CD14-positive monocyte (primary cell): ENCODE data around the gene MAB21L4. TPM values are rescaled to one million over a fixed set of nuclear protein-coding genes. Genes with fewer than 3 reads are reported as not detected.
A peak's percentile ranks its signal among the peaks of the same experiment; 100 is the strongest.

ENCODE experiments used
- DNase-seq, 3 donors: peaks; one replicate each; pipeline ENCODE4 v3.0.0-alpha.2; 2011 to 2022
- H2AFZ ChIP-seq: 2 replicates; pipeline ENCODE4 v1.6.0; 2012; ENCODE audit warnings: mild to moderate bottlenecking, low read depth, low read length, inconsistent platforms; ENCODE audit not compliant: insufficient read depth, poor library complexity, severe bottlenecking
- H3K27ac ChIP-seq, 2 donors: 1 replicate in 1 of 2; 2 replicates in 1 of 2; pipeline ENCODE4 v1.5.1; 2012 to 2013; ENCODE audit warnings: low read length in 2 of 2, control low read depth in 1 of 2, inconsistent platforms in 1 of 2, low read depth in 1 of 2, mild to moderate bottlenecking in 1 of 2
- H3K27me3 ChIP-seq, 2 donors: one replicate each; pipeline versions ENCODE4 v1.6.0 to v1.6.1; 2011 to 2013; ENCODE audit warnings: low read length in 2 of 2; ENCODE audit not compliant: control insufficient read depth in 2 of 2, insufficient read depth in 2 of 2
- H3K36me3 ChIP-seq, 2 donors: replicated peaks in 1 of 2; 1 replicate in 1 of 2; 2 replicates in 1 of 2; pipeline versions ENCODE4 v1.5.1 to v1.6.1; 2012 to 2013; ENCODE audit warnings: low read length in 2 of 2, control low read depth in 1 of 2, inconsistent platforms in 1 of 2, mild to moderate bottlenecking in 1 of 2; ENCODE audit not compliant: insufficient read depth in 2 of 2, control insufficient read depth in 1 of 2
- H3K4me1 ChIP-seq, 2 donors: 1 replicate in 1 of 2; 2 replicates in 1 of 2; pipeline versions ENCODE4 v1.5.1 to v1.6.1; 2012 to 2013; ENCODE audit warnings: low read length in 2 of 2, control low read depth in 1 of 2, inconsistent platforms in 1 of 2, mild to moderate bottlenecking in 1 of 2, moderate library complexity in 1 of 2; ENCODE audit not compliant: insufficient read depth in 2 of 2, control insufficient read depth in 1 of 2
- H3K4me2 ChIP-seq: replicated peaks from 2 replicates; pipeline ENCODE3; 2012; ENCODE audit warnings: low read length, moderate library complexity, mild to moderate bottlenecking; ENCODE audit not compliant: poor library complexity, severe bottlenecking; ENCODE audit errors: extremely low read depth
- H3K4me3 ChIP-seq, 3 experiments: fragments of 200-600 bp in 1 of 3; sonication (generic) in 1 of 3; replicated peaks in 1 of 3; 1 replicate in 2 of 3; 2 replicates in 1 of 3; pipeline ENCODE4 v1.5.1; 2011 to 2013; ENCODE audit warnings: low read length in 3 of 3, mild to moderate bottlenecking in 3 of 3, control low read depth in 2 of 3, low read depth in 2 of 3, inconsistent platforms in 1 of 3, moderate library complexity in 1 of 3
- H3K79me2 ChIP-seq: 2 replicates; pipeline ENCODE4 v1.6.0; 2012; ENCODE audit warnings: mild to moderate bottlenecking, control low read depth, inconsistent platforms, low read length, moderate library complexity; ENCODE audit not compliant: insufficient read depth
- H3K9ac ChIP-seq: 2 replicates; pipeline ENCODE4 v1.6.0; 2017; ENCODE audit warnings: low read length, mild to moderate bottlenecking; ENCODE audit not compliant: insufficient read depth, poor library complexity, severe bottlenecking
- H3K9me3 ChIP-seq, 2 donors: replicated peaks in 1 of 2; 1 replicate in 1 of 2; 2 replicates in 1 of 2; pipeline versions ENCODE4 v1.5.1 to v1.6.1; 2012 to 2013; ENCODE audit warnings: low read length in 2 of 2, control low read depth in 1 of 2; ENCODE audit not compliant: control insufficient read depth in 1 of 2, insufficient read depth in 1 of 2
- H4K20me1 ChIP-seq: 2 replicates; pipeline ENCODE4 v1.6.0; 2012; ENCODE audit warnings: mild to moderate bottlenecking, low read length, control low read depth, moderate library complexity; ENCODE audit not compliant: insufficient read depth
- H3K27ac Mint-ChIP-seq, 7 donors: one replicate each; pipeline ENCODE4 v1.8.0; 2020; ENCODE audit warnings: mild to moderate bottlenecking in 7 of 7, mixed read lengths in 7 of 7, moderate library complexity in 6 of 7, inconsistent platforms in 2 of 7
- H3K27me3 Mint-ChIP-seq, 3 donors: one replicate each; pipeline ENCODE4 v1.8.0; 2021 to 2022; ENCODE audit warnings: low read depth in 3 of 3, mild to moderate bottlenecking in 3 of 3, mixed read lengths in 3 of 3, moderate library complexity in 3 of 3, inconsistent platforms in 1 of 3
- H3K36me3 Mint-ChIP-seq, 2 donors: one replicate each; pipeline ENCODE4 v1.8.0; 2020; ENCODE audit warnings: mixed read lengths in 2 of 2, inconsistent platforms in 1 of 2, mild to moderate bottlenecking in 1 of 2
- H3K4me1 Mint-ChIP-seq: one replicate; pipeline ENCODE4 v1.8.0; 2020; ENCODE audit warnings: mild to moderate bottlenecking, mixed read lengths
- H3K4me3 Mint-ChIP-seq, 2 donors: one replicate each; pipeline ENCODE4 v1.8.0; 2020; ENCODE audit warnings: mild to moderate bottlenecking in 2 of 2, mixed read lengths in 2 of 2, moderate library complexity in 1 of 2
- H3K9me3 Mint-ChIP-seq, 7 donors: one replicate each; pipeline ENCODE4 v1.8.0; 2020 to 2022; ENCODE audit warnings: mixed read lengths in 7 of 7, mild to moderate bottlenecking in 6 of 7, moderate library complexity in 6 of 7, inconsistent platforms in 2 of 7
- WGBS: methylation state at CpG from one replicate; pipeline ENCODE4 v1.1.5; 2013; ENCODE audit warnings: missing lambda C conversion rate; ENCODE audit not compliant: insufficient coverage; 5-methylcytosine and 5-hydroxymethylcytosine counted together
- intact Hi-C, 2 donors: fragments of 100-400 bp; cut with micrococcal nuclease; formaldehyde crosslinking; loops; one replicate each; pipeline versions ENCODE4 v1.15.0 to v1.15.1; 2023
- polyA plus RNA-seq, 3 donors: library from polyadenylated mRNA; depleted of rRNA in 1 of 3; unstranded in 2 of 3; stranded (reverse) in 1 of 3; fragments of 300-500 nt in 2 of 3; fragments of >200 nt in 1 of 3; fragmentation: Illumina TruSeq in 2 of 3; gene quantifications; 1 replicate in 2 of 3; 2 replicates in 1 of 3; pipeline ENCODE4 v1.2.3, GENCODE V29; 2012 to 2021
- TF ChIP-seq, protein P1 (sequence below): fragments of 200-600 bp; IDR thresholded peaks from one replicate; pipeline ENCODE4 v1.8.0; 2022; ENCODE audit warnings: antibody characterized with exemption, mild to moderate bottlenecking

MAB21L4 gene
- polyA plus RNA-seq, 3 donors, result not detected

DNA sequence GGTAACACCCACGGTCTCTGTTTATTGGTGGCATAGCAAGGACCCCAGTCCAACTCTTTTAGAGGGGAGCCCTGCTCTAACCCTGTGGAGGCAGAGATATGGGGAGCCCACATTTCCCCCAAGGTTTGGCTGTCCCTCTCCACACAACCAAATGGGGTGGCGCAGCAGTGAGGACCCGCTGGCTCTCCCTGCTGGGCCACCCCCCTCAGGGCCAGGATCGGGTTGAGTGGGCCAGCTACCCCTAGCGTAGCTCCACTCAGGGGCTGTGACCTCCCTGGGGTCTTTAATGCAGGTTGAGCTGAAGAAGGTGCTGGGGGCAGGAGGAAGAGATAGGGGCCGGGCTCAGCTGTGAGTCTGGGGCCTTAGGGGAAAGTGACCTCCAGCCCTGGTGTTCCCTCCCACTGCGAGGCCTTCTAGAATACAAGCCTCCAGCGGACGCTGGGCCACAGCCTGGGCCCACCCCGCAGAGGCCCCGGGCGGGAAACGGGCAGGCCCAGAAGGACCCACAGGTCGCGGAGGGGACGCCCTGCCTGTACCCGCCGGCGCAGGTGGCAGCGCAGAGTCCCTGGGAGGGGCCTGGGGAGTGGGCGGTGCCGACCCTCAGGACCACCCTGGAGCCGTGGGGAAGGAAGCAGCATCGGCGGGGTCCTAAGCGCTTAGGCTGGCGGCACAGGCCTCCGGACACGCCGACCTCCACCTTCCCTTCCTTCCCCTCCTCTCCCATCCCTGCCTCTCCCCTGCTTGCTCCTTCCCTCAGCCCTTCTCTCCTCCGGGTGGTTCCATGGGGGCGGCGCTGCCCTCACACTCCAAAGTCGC, 19.8 kb upstream of the MAB21L4 start:
- H3K9me3 ChIP-seq, result no peaks in the 10 kb centered on the region
- no peak overlapping the region for H3K4me2 ChIP-seq
- no peaks in the 10 kb centered on the region for H3K36me3 ChIP-seq
- TF ChIP-seq, protein P1, sequence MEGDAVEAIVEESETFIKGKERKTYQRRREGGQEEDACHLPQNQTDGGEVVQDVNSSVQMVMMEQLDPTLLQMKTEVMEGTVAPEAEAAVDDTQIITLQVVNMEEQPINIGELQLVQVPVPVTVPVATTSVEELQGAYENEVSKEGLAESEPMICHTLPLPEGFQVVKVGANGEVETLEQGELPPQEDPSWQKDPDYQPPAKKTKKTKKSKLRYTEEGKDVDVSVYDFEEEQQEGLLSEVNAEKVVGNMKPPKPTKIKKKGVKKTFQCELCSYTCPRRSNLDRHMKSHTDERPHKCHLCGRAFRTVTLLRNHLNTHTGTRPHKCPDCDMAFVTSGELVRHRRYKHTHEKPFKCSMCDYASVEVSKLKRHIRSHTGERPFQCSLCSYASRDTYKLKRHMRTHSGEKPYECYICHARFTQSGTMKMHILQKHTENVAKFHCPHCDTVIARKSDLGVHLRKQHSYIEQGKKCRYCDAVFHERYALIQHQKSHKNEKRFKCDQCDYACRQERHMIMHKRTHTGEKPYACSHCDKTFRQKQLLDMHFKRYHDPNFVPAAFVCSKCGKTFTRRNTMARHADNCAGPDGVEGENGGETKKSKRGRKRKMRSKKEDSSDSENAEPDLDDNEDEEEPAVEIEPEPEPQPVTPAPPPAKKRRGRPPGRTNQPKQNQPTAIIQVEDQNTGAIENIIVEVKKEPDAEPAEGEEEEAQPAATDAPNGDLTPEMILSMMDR, result no peak
- Mint-ChIP-seq H3K27me3 (peaks cover 17 to 35% (median 18%) of the 10 kb centered on the region in 3 donors), H3K9me3 (no peaks in the 10 kb centered on the region), H3K27ac (no peak overlapping the region), H3K36me3 (no peaks in the 10 kb centered on the region), H3K4me3 (peak overlapping the region in 1 of 2 donors; percentile 53), H3K4me1 (no peaks in the 10 kb centered on the region)
- H3K4me3 ChIP-seq, result no peak overlapping the region
- H3K4me1 ChIP-seq, result no peaks in the 10 kb centered on the region
- DNase-seq, result no peak
- H4K20me1 ChIP-seq, result no peaks in the 10 kb centered on the region
- no peaks in the 10 kb centered on the region for H3K79me2 ChIP-seq
- H3K27me3 ChIP-seq, result peaks cover 0 to 19% of the 10 kb centered on the region in 2 donors
- intact Hi-C loops, result no loop called here
- H3K27ac ChIP-seq, result no peak overlapping the region
- 18% methylated on average over 29 of the region's 34 CpGs for WGBS
- H3K9ac ChIP-seq, result no peak overlapping the region
- no peak overlapping the region for H2AFZ ChIP-seq

DNA sequence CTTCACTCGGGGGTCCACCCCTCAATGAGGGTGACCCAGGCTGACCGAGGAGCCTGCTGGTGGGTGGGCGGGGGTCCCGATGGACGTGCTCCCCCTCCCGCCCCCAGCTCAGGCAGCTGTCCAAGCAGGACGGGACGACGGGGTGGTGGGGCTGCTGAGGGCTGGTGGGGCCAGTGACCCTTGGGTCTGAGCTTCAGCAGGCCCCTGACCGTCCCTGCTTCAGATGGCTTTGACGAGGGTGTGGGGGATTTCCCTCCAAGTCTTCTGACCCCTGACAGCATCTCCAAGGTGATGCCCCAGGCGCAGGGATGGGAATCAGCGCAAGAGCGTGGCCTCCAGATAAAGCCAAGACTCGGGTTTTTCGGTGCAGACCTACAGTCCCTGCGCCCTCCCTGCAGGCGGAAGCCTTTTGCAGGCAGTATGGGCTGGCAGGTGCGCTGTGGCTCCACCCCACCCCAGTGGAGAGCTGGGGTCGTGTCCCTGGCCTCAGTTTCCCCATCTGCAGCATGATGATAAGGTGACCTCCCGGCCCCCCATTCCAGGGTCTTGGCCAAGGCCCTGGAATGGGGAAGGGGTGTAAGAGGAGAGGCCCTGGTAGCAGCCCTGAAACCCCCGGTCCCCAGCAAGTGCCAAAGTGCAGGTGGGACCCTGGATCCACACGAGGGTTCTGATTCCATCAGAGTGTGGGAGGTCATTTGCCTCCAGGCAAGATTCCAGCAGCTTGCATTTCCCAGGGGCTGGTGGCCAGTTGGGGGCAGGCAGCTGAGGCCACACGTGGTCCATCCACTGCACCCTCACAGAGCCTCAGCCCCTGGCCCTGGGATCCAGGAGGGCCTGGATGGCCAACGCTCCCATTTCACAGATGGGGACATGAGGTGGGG, 18.9 kb upstream of the MAB21L4 start:
- Histone ChIP-seq H3K4me1 (no peaks in the 10 kb centered on the region), H2AFZ (no peak overlapping the region), H3K79me2 (no peaks in the 10 kb centered on the region), H3K27ac (no peak overlapping the region), H3K4me3 (no peak overlapping the region), H3K9ac (no peak overlapping the region), H3K4me2 (no peak overlapping the region), H3K27me3 (peaks cover 0 to 19% of the 10 kb centered on the region in 2 donors), H4K20me1 (no peaks in the 10 kb centered on the region), H3K36me3 (no peaks in the 10 kb centered on the region), H3K9me3 (no peaks in the 10 kb centered on the region)
- TF ChIP-seq, protein P1, result peak; percentile 72
- no peak for DNase-seq
- peak overlapping the region in 1 of 2 donors; percentile 42 for H3K4me3 Mint-ChIP-seq
- peaks cover 17 to 36% (median 18%) of the 10 kb centered on the region in 3 donors for H3K27me3 Mint-ChIP-seq
- H3K9me3 Mint-ChIP-seq, result no peaks in the 10 kb centered on the region
- intact Hi-C loops, result no loop called here
- no peaks in the 10 kb centered on the region for H3K36me3 Mint-ChIP-seq
- no peak overlapping the region for H3K27ac Mint-ChIP-seq
- 94% methylated on average over 10 of the region's 25 CpGs for WGBS
- no peaks in the 10 kb centered on the region for H3K4me1 Mint-ChIP-seq
